Testis (tissue), 2 donors: ENCODE results near the gene FBXL20.

Experiments used
- POLR2A ChIP-seq: fragments of 450-650 bp; IDR thresholded peaks from one replicate; pipeline ENCODE4 v1.6.1; 2017; ENCODE audit warnings: antibody characterized with exemption, mild to moderate bottlenecking, moderate library complexity
- TF ChIP-seq, protein P1 (sequence below), 3 experiments: fragments of 450-650 bp in 2 of 3; fragments of 200-600 bp in 1 of 3; sonication (generic) in 1 of 3; IDR thresholded peaks; one replicate each; pipeline ENCODE4 v1.5.1; 2016 to 2019; ENCODE audit warnings: antibody characterized with exemption in 3 of 3, mild to moderate bottlenecking in 2 of 3, moderate library complexity in 1 of 3

- TF ChIP-seq, protein P1, sequence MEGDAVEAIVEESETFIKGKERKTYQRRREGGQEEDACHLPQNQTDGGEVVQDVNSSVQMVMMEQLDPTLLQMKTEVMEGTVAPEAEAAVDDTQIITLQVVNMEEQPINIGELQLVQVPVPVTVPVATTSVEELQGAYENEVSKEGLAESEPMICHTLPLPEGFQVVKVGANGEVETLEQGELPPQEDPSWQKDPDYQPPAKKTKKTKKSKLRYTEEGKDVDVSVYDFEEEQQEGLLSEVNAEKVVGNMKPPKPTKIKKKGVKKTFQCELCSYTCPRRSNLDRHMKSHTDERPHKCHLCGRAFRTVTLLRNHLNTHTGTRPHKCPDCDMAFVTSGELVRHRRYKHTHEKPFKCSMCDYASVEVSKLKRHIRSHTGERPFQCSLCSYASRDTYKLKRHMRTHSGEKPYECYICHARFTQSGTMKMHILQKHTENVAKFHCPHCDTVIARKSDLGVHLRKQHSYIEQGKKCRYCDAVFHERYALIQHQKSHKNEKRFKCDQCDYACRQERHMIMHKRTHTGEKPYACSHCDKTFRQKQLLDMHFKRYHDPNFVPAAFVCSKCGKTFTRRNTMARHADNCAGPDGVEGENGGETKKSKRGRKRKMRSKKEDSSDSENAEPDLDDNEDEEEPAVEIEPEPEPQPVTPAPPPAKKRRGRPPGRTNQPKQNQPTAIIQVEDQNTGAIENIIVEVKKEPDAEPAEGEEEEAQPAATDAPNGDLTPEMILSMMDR (IDR thresholded peaks at IDR 0.05) = no peak
- TF ChIP-seq POLR2A = no peak
These were observed 117.5 kb downstream of the FBXL20 start for GRCh38 chr17:39283896-39284295.
